Activated T-cell treated with anti-CD3 and anti-CD28 coated beads, Interleukin-2, amount 50 U/mL, for 24 hours (primary cell): ENCODE data around the gene BIRC6.
"Not testable (repeated sequence)": the region's sequence is repeated elsewhere in the genome, so short reads cannot be mapped to it uniquely, and the experiment has no call there.

Source experiments
- DNase-seq: peaks from one replicate; pipeline ENCODE4 v3.0.0-alpha.2; 2020
- H3K27ac Mint-ChIP-seq: 2 replicates; pipeline ENCODE4 v1.8.0; 2020; ENCODE audit warnings: mild to moderate bottlenecking, mixed read lengths
- H3K27me3 Mint-ChIP-seq: 2 replicates; pipeline ENCODE4 v1.8.0; 2020; ENCODE audit warnings: mixed read lengths
- H3K36me3 Mint-ChIP-seq: 2 replicates; pipeline ENCODE4 v1.8.0; 2020; ENCODE audit warnings: low read depth, mixed read lengths
- H3K4me1 Mint-ChIP-seq: 2 replicates; pipeline ENCODE4 v1.8.0; 2020; ENCODE audit warnings: low read depth, mixed read lengths
- H3K4me3 Mint-ChIP-seq: 2 replicates; pipeline ENCODE4 v1.8.0; 2020; ENCODE audit warnings: mild to moderate bottlenecking, moderate library complexity, mixed read lengths
- H3K9me3 Mint-ChIP-seq: 2 replicates; pipeline ENCODE4 v1.8.0; 2020; ENCODE audit warnings: mixed read lengths

The BIRC6 gene

GRCh38 chr2:32362997-32363396 lies 6.2 kb downstream of the BIRC6 start:
- H3K27ac Mint-ChIP-seq, result peak overlapping the region; percentile 14
- not testable (repeated sequence) for H3K27me3 Mint-ChIP-seq, H3K9me3 Mint-ChIP-seq, H3K4me3 Mint-ChIP-seq, DNase-seq
- peaks cover 67% of the 10 kb centered on the region for H3K36me3 Mint-ChIP-seq
- H3K4me1 Mint-ChIP-seq, result peaks cover 70% of the 10 kb centered on the region

- DNase-seq, result no peak
- peaks cover 67% of the 10 kb centered on the region for H3K4me1 Mint-ChIP-seq
- peak overlapping the region; percentile 8 for H3K27ac Mint-ChIP-seq
- no peaks in the 10 kb centered on the region for H3K27me3 Mint-ChIP-seq
- H3K9me3 Mint-ChIP-seq, result no peaks in the 10 kb centered on the region
- no peak overlapping the region for H3K4me3 Mint-ChIP-seq
- H3K36me3 Mint-ChIP-seq, result peaks cover 61% of the 10 kb centered on the region
These were observed 6.8 kb downstream of the BIRC6 start for GRCh38 chr2:32363597-32363996.

DNA sequence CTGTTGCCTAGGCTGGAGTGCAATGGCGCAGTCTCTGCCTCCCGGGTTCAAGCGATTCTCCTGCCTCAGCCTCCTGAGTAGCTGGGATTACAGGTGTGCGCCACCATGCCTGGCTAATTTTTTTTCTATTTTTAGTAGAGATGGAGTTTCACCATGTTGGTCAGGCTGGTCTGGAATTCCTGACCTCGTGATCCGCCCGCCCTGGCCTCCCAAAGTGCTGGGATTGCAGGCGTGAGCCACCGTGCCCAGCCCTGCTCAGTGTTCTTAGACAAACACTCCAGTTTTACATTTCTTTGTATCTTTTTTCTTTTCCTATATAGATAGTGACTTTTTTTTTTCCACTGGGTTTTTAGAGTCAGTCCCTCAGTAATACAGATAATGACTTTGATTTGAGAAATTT lies 7.5 kb downstream of the BIRC6 start:
- not testable (repeated sequence) for H3K27ac Mint-ChIP-seq, H3K27me3 Mint-ChIP-seq, H3K4me3 Mint-ChIP-seq, DNase-seq, H3K9me3 Mint-ChIP-seq
- peaks cover 67% of the 10 kb centered on the region for H3K4me1 Mint-ChIP-seq
- peaks cover 61% of the 10 kb centered on the region for H3K36me3 Mint-ChIP-seq

- not testable (repeated sequence) for H3K27ac Mint-ChIP-seq, H3K4me3 Mint-ChIP-seq, H3K27me3 Mint-ChIP-seq
These were observed 8.9 kb downstream of the BIRC6 start for GRCh38 chr2:32365679-32366078.

DNA sequence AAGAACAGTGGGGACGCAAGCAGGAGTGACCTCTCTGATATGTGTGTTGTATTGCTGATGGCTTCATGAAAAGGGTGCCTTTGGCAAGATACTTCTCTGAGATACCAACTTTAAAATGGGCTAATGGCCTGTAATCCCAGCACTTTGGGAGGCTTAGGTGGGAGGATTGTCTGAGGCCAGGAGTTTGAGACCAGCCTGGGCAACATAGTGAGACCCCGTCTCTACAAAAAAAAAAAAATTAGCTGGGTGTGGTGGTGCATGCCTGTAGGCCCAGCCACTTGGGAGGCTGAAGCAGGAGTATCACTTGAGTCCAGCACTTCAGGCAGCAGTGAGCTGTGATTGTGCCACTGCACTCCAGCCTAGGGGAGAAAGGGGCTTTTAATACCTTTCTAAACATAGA lies 9.8 kb downstream of the BIRC6 start:
- peaks cover 50% of the 10 kb centered on the region for H3K36me3 Mint-ChIP-seq
- H3K9me3 Mint-ChIP-seq, result no peaks in the 10 kb centered on the region
- H3K4me1 Mint-ChIP-seq, result peaks cover 62% of the 10 kb centered on the region
- no peak for DNase-seq
- H3K4me3 Mint-ChIP-seq, result no peak overlapping the region
- H3K27me3 Mint-ChIP-seq, result no peaks in the 10 kb centered on the region
- H3K27ac Mint-ChIP-seq, result no peak overlapping the region

More at GRCh38 chr2:32365679-32366078, 8.9 kb downstream of the BIRC6 start:
- Mint-ChIP-seq H3K36me3 (peaks cover 54% of the 10 kb centered on the region), H3K4me1 (peaks cover 64% of the 10 kb centered on the region)
- DNase-seq, H3K9me3 Mint-ChIP-seq: not testable (repeated sequence)

GRCh38 chr2:32369222-32369621 lies 12.4 kb downstream of the BIRC6 start:
- H3K27ac Mint-ChIP-seq, result peak overlapping the region; percentile 70
- no peak overlapping the region for H3K4me3 Mint-ChIP-seq
- peaks cover 52% of the 10 kb centered on the region for H3K36me3 Mint-ChIP-seq
- no peaks in the 10 kb centered on the region for H3K27me3 Mint-ChIP-seq
- peaks cover 65% of the 10 kb centered on the region for H3K4me1 Mint-ChIP-seq
- DNase-seq, result no peak
- H3K9me3 Mint-ChIP-seq, result no peaks in the 10 kb centered on the region

- H3K9me3 Mint-ChIP-seq, H3K4me3 Mint-ChIP-seq, DNase-seq, H3K27me3 Mint-ChIP-seq, H3K27ac Mint-ChIP-seq: not testable (repeated sequence)
- H3K36me3 Mint-ChIP-seq, result peaks cover 42% of the 10 kb centered on the region
- peaks cover 67% of the 10 kb centered on the region for H3K4me1 Mint-ChIP-seq
These were observed 14.1 kb downstream of the BIRC6 start for GRCh38 chr2:32370942-32371341.

GRCh38 chr2:32372519-32373182 lies 15.8 kb downstream of the BIRC6 start:
- Mint-ChIP-seq H3K4me3 (no peak overlapping the region), H3K36me3 (peaks cover 35% of the 10 kb centered on the region), H3K4me1 (peaks cover 74% of the 10 kb centered on the region), H3K27ac (no peak overlapping the region), H3K27me3 (no peaks in the 10 kb centered on the region), H3K9me3 (no peaks in the 10 kb centered on the region)
- no peak for DNase-seq

- H3K4me3 Mint-ChIP-seq, result no peak overlapping the region
- H3K4me1 Mint-ChIP-seq, result peaks cover 63% of the 10 kb centered on the region
These were observed 18.5 kb downstream of the BIRC6 start for GRCh38 chr2:32375228-32375892.

GRCh38 chr2:32376756-32377155 lies 19.9 kb downstream of the BIRC6 start:
- peaks cover 48% of the 10 kb centered on the region for H3K36me3 Mint-ChIP-seq
- no peak for DNase-seq
- H3K9me3 Mint-ChIP-seq, result no peaks in the 10 kb centered on the region
- H3K27ac Mint-ChIP-seq, result no peak overlapping the region
- no peak overlapping the region for H3K4me3 Mint-ChIP-seq
- H3K27me3 Mint-ChIP-seq, result no peaks in the 10 kb centered on the region
- peaks cover 59% of the 10 kb centered on the region for H3K4me1 Mint-ChIP-seq

More at GRCh38 chr2:32375228-32375892, 18.5 kb downstream of the BIRC6 start:
- Mint-ChIP-seq H3K27me3 (no peaks in the 10 kb centered on the region), H3K36me3 (peaks cover 40% of the 10 kb centered on the region), H3K9me3 (no peaks in the 10 kb centered on the region), H3K27ac (no peak overlapping the region)
- DNase-seq, result no peak

- Mint-ChIP-seq H3K36me3 (peaks cover 46% of the 10 kb centered on the region), H3K27me3 (no peaks in the 10 kb centered on the region), H3K9me3 (no peaks in the 10 kb centered on the region), H3K4me3 (no peak overlapping the region), H3K4me1 (peaks cover 50% of the 10 kb centered on the region), H3K27ac (peak overlapping the region; percentile 23)
- DNase-seq, result no peak
These were observed 21.1 kb downstream of the BIRC6 start for GRCh38 chr2:32377928-32378327.

- DNase-seq, result no peak
- peaks cover 38% of the 10 kb centered on the region for H3K4me1 Mint-ChIP-seq
- H3K27ac Mint-ChIP-seq, result no peak overlapping the region
- H3K27me3 Mint-ChIP-seq, result no peaks in the 10 kb centered on the region
- H3K36me3 Mint-ChIP-seq, result peaks cover 51% of the 10 kb centered on the region
- no peaks in the 10 kb centered on the region for H3K9me3 Mint-ChIP-seq
- no peak overlapping the region for H3K4me3 Mint-ChIP-seq
These were observed 22.5 kb downstream of the BIRC6 start for GRCh38 chr2:32379352-32379751.

- no peaks in the 10 kb centered on the region for H3K27me3 Mint-ChIP-seq
- H3K27ac Mint-ChIP-seq, result no peak overlapping the region
- no peaks in the 10 kb centered on the region for H3K9me3 Mint-ChIP-seq
- peaks cover 14% of the 10 kb centered on the region for H3K4me1 Mint-ChIP-seq
- H3K36me3 Mint-ChIP-seq, result peaks cover 89% of the 10 kb centered on the region
- DNase-seq, result no peak
- no peak overlapping the region for H3K4me3 Mint-ChIP-seq
These were observed 27.0 kb downstream of the BIRC6 start for GRCh38 chr2:32383858-32384257.

GRCh38 chr2:32384529-32384928 lies 27.7 kb downstream of the BIRC6 start:
- Mint-ChIP-seq H3K9me3 (no peaks in the 10 kb centered on the region), H3K4me1 (peaks cover 10% of the 10 kb centered on the region), H3K27ac (peak overlapping the region; percentile 12), H3K4me3 (no peak overlapping the region), H3K36me3 (peaks cover 87% of the 10 kb centered on the region), H3K27me3 (no peaks in the 10 kb centered on the region)
- no peak for DNase-seq

DNA sequence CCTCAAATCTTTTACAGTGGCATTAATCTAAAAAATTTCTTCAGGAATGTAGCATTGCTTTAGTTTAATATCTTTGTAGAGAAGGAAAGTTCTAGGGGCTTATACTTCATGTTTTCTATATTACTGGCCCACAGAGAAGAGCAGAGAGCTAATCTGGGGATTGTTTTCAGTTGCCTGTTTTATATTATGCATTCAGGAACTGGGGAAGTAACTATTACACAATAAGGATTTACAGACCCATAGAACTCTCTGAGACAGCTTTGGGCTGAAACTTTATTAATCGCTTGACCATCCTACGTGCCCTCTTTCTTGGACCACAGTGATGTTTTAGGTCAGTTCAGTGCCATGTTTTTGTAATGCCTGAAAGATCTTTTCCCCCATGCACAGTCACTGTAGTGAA lies 29.9 kb downstream of the BIRC6 start:
- H3K27me3 Mint-ChIP-seq, result no peaks in the 10 kb centered on the region
- H3K4me3 Mint-ChIP-seq, result no peak overlapping the region
- no peak overlapping the region for H3K27ac Mint-ChIP-seq
- peaks cover 86% of the 10 kb centered on the region for H3K36me3 Mint-ChIP-seq
- no peaks in the 10 kb centered on the region for H3K9me3 Mint-ChIP-seq
- H3K4me1 Mint-ChIP-seq, result peaks cover 10% of the 10 kb centered on the region
- no peak for DNase-seq
